GM18520 (cell line): ENCODE data around the gene TOP3B.

Experiments used
- ATAC-seq: cut with Tn5 transposase; IDR thresholded peaks from one replicate; pipeline ENCODE4 v1.9.1; 2021; ENCODE audit not compliant: unreplicated experiment

TOP3B gene

DNA sequence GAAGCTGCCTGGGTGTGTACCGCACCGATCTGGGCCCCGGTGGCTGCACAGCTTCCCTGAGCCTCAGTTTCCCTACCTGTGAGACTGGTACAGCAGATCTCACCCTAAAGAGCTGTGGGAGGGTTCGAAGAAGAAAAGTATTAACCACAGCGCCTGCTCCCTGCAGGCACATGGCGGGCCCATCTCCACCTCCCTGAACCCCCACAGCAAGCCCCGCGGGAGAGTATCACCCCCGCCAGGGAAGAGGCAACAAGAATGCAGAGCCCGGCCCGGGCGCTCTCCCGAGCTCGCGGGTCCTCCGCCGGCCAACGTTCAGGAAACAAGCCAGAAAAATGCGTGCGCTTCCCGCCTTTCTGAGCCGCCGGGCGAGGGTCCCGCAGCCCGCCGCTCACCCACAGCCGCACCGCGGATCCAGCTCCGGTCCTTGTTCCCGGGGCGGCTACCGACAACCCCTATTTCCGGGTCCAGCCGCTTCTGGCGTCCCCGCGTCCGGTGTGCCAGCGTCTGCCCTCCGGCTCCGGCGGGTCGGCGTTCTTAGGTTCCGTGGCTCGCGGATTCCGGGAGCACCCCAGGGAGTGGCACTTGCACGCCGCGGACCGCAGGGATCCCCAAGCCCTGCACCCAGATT, at the start of gene TOP3B:
Gene TOP3B, minus strand, starts transcription at position 450 of the 628 bp plus-strand sequence. CDS start 7,078 bp downstream, outside the sequence.
- peak; percentile 43 for ATAC-seq

DNA sequence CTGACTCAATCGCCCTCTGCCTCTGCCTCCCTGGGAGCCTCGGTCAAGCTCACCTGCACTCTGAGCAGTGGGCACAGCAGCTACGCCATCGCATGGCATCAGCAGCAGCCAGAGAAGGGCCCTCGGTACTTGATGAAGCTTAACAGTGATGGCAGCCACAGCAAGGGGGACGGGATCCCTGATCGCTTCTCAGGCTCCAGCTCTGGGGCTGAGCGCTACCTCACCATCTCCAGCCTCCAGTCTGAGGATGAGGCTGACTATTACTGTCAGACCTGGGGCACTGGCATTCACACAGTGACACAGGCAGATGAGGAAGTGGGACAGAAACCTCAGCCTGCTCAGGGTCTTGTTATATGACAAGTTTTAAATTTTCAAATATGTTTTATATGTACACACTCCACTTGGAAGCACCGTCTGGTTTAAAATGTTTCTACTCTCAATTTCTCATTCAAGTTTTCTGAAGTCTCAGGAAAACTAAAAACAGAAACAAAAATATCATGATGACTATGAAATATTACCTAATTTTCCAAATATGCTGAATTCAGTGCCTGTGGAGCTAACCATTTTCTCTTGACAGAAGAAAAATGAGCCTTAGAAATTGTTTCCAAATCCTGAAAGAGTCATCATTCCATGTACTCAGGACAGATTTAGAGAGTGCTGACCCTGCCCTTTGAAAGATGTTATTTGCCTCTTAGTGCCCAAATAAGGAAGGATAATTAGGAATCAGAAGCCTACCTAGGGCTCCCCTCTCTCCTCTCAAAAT, 48.8 kb upstream of the TOP3B start:
- ATAC-seq = no peak

DNA sequence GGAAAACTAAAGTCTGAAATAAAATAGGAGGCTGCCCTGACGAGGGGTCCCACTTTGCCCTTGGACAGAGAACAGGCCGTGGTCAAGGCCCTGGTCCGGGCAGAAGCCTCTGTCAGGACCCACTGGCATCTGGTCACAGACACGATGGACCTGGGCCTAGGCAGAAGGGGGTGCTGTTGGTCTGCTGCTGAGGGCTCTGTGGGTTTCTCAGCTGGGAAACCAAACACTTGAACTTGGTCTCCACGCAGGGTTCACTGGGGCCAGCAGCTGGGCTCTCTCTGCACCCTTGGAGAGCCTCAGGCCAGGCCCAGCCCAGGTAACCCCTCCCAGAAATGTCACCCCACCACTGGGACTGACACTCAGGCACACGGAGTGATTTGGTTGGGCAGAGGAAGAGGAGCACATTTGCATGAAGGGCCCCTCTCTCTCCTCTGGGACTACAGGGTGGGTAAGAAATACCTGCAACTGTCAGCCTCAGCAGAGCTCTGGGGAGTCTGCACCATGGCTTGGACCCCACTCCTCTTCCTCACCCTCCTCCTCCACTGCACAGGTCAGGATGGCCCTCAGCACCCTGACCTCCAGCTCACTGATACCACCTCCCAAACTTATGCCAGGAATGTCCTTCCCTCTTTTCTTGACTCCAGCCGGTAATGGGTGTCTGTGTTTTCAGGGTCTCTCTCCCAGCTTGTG, 48.1 kb upstream of the TOP3B start:
- ATAC-seq = no peak

- no peak for ATAC-seq
Measured at GRCh38 chr22:22027955-22028354, 45.4 kb upstream of the TOP3B start.

DNA sequence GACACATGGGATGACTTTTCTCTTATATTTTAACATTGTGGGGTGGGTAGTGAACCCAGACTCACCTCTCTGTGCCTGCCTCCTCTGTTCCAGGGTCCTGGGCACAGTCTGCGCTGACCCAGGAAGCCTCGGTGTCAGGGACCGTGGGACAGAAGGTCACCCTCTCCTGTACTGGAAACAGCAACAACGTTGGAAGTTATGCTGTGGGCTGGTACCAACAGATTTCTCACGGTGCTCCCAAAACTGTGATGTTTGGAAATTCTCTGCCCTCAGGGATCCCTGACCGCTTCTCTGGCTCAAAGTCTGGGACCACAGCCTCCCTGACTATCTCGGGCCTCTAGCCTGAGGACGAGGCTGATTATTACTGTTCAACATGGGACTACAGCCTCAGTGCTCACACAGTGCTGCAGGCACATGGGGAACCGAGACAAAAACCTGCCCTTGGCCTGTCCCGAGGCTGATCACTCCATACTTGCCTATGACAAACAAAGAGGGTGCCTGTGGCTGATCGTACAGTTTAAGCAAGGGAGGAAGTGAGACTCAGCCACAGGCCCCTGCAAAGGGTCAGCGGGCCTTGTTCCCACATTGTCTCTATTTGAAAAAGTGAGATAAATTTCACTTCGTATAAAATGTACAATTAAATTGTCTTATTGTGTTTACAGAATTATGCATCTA, 43.7 kb upstream of the TOP3B start:
- ATAC-seq = no peak

GRCh38 chr22:22025320-22026156, 43.0 kb upstream of the TOP3B start:
- ATAC-seq = no peak

DNA sequence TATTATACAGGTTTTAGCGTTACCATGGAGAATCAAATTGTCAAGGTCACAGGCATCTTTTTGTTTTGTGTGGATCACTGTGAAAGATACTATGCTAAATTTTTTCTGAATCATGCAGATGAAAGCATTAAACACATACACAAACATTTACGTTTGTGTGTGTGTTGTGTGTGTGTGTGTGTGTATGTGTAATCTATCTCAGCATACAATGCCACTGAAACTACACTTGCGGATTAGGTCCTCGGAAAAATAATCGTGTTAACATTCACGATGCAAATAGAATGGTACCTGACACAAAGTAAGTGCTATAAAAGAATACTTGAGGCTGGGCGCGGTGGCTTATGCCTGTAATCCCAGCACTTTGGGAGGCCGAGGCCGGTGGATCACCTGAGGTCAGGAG, 41.9 kb upstream of the TOP3B start:
- ATAC-seq = no peak

GRCh38 chr22:22023581-22024137, 41.1 kb upstream of the TOP3B start:
- ATAC-seq = no peak

GRCh38 chr22:22022947-22023534, 40.5 kb upstream of the TOP3B start:
- ATAC-seq = no peak

DNA sequence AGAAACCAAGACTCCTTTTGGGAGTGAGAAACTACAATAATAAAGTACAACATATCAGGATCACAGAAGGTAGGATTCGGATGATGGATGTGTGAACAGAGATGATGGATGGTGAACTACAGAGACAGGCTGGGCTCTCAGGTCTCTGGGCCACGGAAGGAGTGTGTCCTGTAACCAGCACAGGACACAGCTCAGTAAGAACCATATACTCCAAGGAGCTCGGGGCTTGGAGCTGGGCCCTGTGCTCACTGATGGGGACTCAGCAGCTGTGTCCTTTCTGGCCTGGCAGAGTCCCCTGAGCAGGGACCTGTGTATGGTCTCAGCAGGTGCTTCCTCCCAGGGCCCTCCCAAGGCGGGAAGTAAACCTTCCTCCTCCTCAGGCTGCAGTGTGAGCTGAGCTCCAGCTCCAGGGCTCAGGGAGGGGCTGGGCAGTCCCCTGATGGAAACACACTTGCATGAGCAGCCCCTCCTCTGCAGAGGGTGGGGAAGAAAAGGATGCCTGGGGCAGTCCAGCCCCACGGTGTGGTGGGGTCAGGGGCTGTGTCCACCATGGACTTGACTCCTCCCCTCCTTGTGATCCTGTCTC, 39.8 kb upstream of the TOP3B start:
- ATAC-seq = no peak

DNA sequence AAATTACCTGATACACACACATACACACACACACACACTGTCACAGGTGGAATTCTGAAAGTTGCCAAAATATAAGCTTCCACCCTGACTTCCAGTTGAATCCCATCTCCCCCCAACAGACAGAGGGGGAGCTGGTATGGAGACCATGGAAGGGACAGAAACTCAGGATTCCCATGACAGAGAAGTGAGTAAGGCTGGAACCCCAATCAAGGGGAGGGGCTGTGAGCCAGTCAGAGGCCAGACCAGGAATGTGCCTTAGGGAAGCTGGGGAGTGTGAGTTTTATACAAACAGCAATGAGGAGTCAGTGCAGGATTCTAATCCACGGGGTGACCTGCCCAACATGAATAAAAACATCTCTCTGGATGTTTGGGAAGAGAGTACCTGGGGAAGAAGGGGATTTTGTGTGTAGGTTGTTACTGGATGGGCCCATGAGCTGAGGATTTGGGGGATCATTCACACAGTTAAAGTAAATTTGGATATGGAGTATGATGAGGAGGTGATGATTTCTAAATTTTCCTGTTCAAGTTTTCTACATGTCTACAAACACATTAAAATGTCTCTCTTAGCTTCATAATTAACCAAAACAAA, 38.7 kb upstream of the TOP3B start:
- no peak for ATAC-seq

- ATAC-seq = no peak
Measured at GRCh38 chr22:22020425-22020852, 37.9 kb upstream of the TOP3B start.

DNA sequence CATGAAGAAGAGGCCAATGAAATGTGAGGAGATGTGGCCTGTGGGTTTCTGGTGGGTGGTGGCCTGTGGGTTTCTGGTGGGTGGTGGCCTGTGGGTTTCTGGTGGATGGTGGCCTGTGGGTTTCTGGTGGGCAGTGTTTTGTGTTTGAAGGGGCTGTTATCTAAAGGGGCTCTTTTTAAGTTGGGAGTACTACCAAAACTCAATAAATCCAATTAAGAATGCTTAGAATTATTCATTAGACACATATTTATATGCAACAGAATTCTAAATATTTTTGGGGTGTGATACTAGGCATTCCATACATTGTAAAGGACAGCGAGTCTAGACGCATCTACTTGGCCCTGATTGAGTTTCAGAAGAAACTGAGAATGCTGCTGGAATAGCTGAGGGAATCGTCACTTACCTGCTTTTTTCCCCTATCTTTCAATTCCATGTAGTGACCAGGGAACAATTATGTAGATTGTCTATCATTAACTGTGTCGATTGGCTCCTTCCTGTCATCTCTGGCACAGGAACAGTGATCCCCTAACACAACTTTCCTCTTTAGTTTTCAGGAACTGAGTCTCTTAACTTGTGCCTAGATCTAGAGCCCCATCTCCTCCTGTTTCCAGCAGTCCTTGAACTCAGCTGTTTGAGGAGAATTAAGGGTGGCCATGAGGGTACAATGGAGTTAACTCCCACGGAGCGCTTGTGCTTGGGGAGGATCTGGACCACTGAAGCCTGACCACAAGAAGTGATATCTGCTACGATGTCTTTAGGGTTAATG, 37.3 kb upstream of the TOP3B start:
- ATAC-seq = no peak

- no peak for ATAC-seq
Measured at GRCh38 chr22:22018825-22019658, 36.5 kb upstream of the TOP3B start.

GRCh38 chr22:22015631-22016030, 33.0 kb upstream of the TOP3B start:
- ATAC-seq = no peak

- no peak for ATAC-seq
Measured at GRCh38 chr22:22014285-22014659, 31.7 kb upstream of the TOP3B start.

- no peak for ATAC-seq
Measured at GRCh38 chr22:22013559-22014284, 31.1 kb upstream of the TOP3B start.
